Right renal cortex interstitium (tissue), 3 donors: ENCODE data around the gene PFDN1. TPM values are rescaled to one million over a fixed set of nuclear protein-coding genes. Genes with fewer than 3 reads are reported as not detected.

Experiments used
- DNase-seq, 3 donors: peaks; one replicate each; pipeline ENCODE4 v3.0.0-alpha.2; 2013; ENCODE audit warnings: low read depth in 3 of 3, low spot score in 2 of 3
- polyA plus RNA-seq, 3 donors: library from polyadenylated mRNA; unstranded; fragments of 120-200 nt; gene quantifications; one replicate each; pipeline ENCODE4 v1.2.1, GENCODE V29; 2013; ENCODE audit not compliant: insufficient read length in 3 of 3

PFDN1 gene
- polyA plus RNA-seq, 3 donors: 116 to 134 (median 125) TPM

DNA sequence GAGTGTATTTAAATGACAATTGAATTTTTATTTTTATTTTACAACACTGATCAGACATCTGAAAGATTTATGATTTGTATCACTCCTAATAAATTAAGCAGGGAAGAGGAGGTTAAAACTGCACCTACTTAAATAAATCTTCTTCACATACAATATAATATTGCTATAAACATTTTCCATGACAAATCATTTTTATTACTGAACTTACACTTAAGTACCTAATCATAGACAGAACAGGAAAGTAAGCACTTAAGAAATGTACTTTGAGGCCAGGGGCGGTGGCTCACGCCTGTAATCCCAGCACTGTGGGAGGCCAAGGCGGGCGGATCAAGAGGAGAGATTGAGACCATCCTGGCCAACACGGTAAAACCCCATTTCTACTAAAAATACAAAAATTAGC, 3.8 kb downstream of the PFDN1 start:
- DNase-seq: no peak

DNA sequence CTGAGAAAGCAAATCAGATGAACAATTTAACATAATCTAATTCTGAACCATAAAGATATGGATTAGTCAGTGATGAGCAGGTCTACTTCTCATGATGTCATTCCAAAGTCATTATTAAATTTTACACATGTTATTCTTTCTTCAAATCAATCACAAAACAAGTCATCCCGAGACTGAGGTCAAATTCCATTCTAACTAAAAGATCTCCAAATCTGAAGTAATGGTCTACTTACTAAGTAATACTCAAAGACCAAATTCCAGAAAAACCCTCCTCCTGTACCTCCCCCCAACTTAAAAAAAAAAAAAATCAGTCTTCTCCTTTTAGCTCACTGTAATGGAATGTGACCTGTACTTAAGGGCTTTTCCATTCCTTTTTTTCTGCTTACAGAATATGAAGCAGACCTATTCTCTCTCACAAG, 4.7 kb downstream of the PFDN1 start:
- no peak for DNase-seq

DNA sequence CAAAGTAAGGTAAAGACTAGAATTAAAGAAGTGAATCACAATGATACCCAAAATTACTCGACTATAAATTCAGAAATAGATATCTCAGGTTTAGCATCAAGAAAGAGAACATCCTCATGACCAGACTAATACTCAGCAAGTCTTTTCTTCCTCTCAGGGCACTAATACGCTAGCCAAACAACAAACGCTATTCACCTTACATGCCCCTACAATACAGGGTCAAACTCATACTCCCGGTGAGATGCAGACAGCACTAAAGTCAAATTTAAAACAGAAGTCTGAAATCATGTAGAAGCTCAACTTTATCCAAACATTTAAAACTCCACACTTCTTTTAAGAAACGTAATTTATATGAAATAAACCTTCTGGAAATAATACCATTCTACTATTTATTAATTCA, 5.6 kb downstream of the PFDN1 start:
- DNase-seq: no peak

GRCh38 chr5:140296289-140296688, 6.6 kb downstream of the PFDN1 start:
- DNase-seq: no peak

GRCh38 chr5:140295414-140295813, 7.5 kb downstream of the PFDN1 start:
- DNase-seq: peak; percentile 27 to 41 (median 29)

GRCh38 chr5:140294753-140295152, 8.1 kb downstream of the PFDN1 start:
- DNase-seq: no peak

GRCh38 chr5:140293849-140294100, 9.1 kb downstream of the PFDN1 start:
- DNase-seq: no peak

- DNase-seq: no peak
Measured at GRCh38 chr5:140293091-140293848, 9.6 kb downstream of the PFDN1 start.

GRCh38 chr5:140292212-140293036, 10.5 kb downstream of the PFDN1 start:
- no peak for DNase-seq

- DNase-seq: no peak
Measured at GRCh38 chr5:140287801-140288521, 14.9 kb downstream of the PFDN1 start.

GRCh38 chr5:140286424-140286823, 16.5 kb downstream of the PFDN1 start:
- DNase-seq: no peak

DNA sequence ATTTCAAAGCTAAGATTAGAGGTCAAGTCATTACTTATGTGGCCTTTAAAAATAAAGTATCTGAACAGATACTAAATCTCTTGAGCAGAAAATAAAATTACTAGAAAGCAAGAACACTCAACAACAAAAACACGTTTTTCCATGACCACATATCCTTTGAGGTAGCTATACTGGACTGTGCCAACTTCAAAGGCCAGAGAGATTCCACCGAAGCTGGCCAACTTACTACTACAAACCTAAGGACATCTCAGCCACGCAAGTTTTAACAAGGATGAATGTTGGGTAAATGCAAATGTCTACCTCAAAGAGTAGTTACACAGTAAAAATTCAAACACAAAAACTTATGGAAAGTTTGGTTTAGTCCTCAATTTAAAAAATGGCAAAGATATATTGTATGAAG, 18.9 kb downstream of the PFDN1 start:
- DNase-seq: no peak

- no peak for DNase-seq
Measured at GRCh38 chr5:140282266-140282665, 20.6 kb downstream of the PFDN1 start.

DNA sequence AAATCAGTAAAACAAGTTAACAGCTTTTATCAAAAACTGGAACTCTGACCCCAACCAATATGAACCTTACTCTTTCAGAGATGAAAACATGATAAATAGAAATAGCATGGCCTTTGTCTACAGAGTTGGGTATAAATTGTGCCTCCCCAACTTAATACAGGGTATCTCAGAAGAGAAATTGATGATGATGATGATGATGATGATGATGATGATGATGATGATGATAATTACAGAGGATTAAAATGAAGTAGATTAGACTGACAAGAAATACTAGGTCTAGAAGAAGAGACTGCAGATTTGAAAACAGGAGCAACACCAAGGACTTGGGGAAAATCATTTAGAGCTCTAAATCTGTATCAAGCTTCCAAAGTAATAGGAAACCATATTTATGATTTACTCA, 27.1 kb downstream of the PFDN1 start:
- no peak for DNase-seq

GRCh38 chr5:140273401-140273877, 29.5 kb downstream of the PFDN1 start:
- no peak for DNase-seq

- no peak for DNase-seq
Measured at GRCh38 chr5:140270008-140270407, 32.9 kb downstream of the PFDN1 start.

GRCh38 chr5:140267559-140268018, 35.3 kb downstream of the PFDN1 start:
- no peak for DNase-seq

DNA sequence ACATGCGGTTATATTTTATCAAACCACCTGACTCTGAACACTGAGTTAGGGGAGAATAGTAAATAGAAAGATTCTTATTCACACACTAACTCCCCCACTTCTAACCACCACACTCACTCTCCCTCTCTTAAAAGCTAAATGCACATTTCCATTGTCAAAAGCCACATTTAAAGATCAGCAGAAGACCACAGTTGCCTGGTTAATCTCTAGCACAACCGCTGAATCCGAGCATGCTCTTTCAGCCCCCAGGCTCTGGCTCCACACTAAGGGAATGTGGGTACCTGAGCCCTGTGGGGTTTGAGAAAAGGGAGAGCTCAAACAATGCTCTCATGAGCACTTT, 35.7 kb downstream of the PFDN1 start:
- no peak for DNase-seq

DNA sequence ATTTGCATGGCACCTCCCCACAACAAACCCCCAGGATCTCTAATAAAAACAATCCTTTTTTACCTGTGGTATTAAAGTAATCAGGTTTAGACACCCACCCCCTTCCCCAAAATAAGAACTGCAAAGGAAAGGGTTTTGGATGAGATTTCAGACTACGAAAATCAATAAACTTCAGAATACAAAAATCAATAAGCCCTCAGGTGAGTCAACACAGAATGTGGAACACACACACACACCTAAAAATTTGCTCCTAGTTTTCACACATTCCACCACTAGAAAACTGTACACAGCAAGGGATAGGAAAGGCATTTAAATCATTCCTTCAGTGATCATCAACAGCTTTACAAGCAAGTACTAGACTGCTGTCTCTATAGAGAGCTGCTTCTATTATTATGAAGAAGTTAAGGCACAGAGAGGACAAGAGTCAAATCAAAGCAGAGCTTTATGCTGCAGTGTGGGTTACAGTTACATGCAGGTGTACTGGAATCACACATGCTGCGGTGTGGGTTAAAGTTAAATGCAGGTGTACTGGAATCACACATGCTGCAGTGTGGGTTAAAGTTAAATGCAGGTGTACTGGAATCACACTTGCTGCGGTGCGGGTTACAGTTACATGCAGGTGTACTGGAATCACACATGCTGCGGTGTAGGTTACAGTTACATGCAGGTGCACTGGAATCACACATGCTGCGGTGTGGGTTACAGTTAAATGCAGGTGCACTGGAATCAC, 36.3 kb downstream of the PFDN1 start:
- DNase-seq: no peak

- no peak for DNase-seq
Measured at GRCh38 chr5:140265845-140266244, 37.1 kb downstream of the PFDN1 start.

DNA sequence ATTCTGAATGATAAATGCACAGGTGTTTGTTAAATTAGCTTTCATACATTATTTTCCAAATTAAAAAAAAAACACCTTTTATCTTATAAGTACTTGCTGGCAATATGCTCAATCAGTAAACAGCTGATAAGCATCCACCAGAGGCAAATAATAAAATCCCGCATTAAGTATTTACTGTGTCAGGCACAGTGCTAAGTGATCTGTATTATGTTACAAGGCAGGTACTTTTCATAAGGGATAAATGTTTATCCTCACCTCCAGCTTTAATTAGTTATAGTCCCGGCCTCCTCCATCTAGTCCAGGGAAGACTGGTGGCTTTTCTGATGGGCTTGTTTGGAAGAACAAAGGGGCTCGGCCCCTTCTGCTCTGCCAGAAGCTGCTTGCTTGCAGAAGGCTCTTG, 40.1 kb downstream of the PFDN1 start:
- no peak for DNase-seq
